Dermis lymphatic vessel endothelial cell (primary cell): ENCODE measurements around the gene OR11A1. TPM values are rescaled to one million over a fixed set of nuclear protein-coding genes. Genes with fewer than 3 reads are reported as not detected.

ENCODE experiments used
- total RNA-seq: library from RNA; depleted of rRNA; stranded (reverse); fragments of >200 nt; gene quantifications from 2 replicates; pipeline ENCODE4 v1.2.1, GENCODE V29; 2014

The OR11A1 gene
- total RNA-seq = not detected in 2 replicates

DNA sequence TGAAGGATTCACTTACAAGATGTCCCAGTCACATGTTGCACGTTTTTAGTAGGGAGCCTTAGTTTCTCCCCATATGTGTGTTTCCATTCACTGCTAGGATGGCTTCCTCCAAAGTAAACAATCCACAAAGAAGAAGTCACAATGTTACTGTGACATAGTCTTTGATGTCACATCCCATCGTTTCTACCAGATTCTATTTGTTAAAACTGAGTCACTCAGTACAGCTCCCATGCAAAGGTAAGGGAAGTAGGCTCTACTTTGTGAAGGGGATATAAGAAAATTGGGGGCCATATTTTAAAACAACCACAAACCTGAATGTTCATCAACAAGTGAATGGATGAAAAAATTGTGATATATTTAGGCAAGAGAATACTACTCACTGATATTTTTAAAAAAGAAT lies at the start of gene OR11A1, which contains the start of gene OR2H1:
Gene OR11A1, minus strand, starts transcription at position 101 of the 400 bp plus-strand sequence. CDS start 29,430 bp downstream, outside the sequence.
Gene OR2H1, plus strand, starts transcription at position 185 of the 400 bp plus-strand sequence. CDS start 4,615 bp downstream, outside the sequence.

GRCh38 chr6:29487660-29488059 lies 30.8 kb upstream of the OR11A1 start, which contains the start of gene MAS1L:
MAS1L (minus strand) TSS chr6:29487956; CDS start chr6:29487902, 54 bp downstream.

GRCh38 chr6:29439006-29439405 lies 17.9 kb downstream of the OR11A1 start, which contains the start of gene OR10C1:
OR10C1 (plus strand) TSS chr6:29439306; CDS start chr6:29440016, 710 bp downstream.

DNA sequence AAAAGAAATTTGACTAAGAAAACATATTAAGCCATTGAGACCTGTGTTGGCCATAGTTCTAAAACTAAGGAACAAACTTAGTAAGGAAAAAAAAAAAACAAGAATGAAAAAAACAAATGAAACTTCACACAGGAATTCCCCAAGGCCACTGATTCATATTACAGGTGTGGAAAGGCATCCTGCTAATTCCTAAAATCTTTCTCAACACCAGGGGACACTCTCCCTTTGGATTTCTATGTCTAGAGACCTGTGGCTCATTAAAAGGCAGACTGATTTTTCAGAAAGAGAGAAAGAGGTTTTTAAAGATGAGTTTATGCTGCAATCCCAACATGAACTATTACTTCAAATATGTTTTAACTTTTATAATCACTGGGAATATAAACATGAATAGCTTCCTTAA lies 42.3 kb downstream of the OR11A1 start, which contains the start of gene OR12D1:
Gene OR12D1, plus strand, starts transcription at position 341 of the 400 bp plus-strand sequence.

DNA sequence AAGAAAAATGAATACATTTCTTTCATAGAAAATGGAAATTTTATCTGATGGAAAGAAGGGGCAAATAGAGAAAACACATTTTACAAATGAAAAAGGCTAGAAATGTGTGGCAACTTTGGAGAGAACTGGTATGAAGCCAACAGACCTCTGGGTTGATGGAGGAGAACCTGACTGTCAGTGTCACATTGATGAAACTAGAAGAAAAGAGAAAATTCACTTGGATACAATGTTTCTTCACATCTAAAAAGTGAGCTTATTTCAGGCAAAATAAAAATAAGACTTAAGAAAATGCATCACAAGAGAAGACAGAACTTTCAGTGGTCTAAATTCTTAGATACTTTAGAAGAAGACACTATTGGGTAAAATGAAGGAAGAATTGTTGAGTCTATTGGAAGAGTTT lies 61.5 kb downstream of the OR11A1 start, which contains the start of gene OR12D2:
Gene OR12D2, plus strand, starts transcription at position 301 of the 400 bp plus-strand sequence. CDS start 1,069 bp downstream, outside the sequence.

Other genes starting within 250 kb of the OR11A1 start
- not detected in 2 replicates for gene OR14J1, start 155.4 kb downstream of the OR11A1 start, total RNA-seq
- not detected in 2 replicates for gene OR5V1, start 88.2 kb downstream of the OR11A1 start, total RNA-seq
- not detected in 2 replicates for gene OR12D3, start 81.8 kb downstream of the OR11A1 start, total RNA-seq
- gene OR12D2, start 61.4 kb downstream of the OR11A1 start, total RNA-seq = not detected in 2 replicates
- not detected in 2 replicates for gene OR12D1, start 42.1 kb downstream of the OR11A1 start, total RNA-seq
- not detected in 2 replicates for gene OR10C1, start 17.8 kb downstream of the OR11A1 start, total RNA-seq
- not detected in 2 replicates for gene OR2H1, start 84 bp upstream of the OR11A1 start, total RNA-seq
- not detected in 2 replicates for gene MAS1L, start 30.9 kb upstream of the OR11A1 start, total RNA-seq
- 7.8 and 31.0 TPM in 2 replicates for gene UBD, start 102.7 kb upstream of the OR11A1 start, total RNA-seq
- not detected in 2 replicates for gene OR2H2, start 128.1 kb upstream of the OR11A1 start, total RNA-seq
- 1.4 and 4.8 TPM in 2 replicates for gene GABBR1, start 176.1 kb upstream of the OR11A1 start, total RNA-seq
- gene MOG, start 200.0 kb upstream of the OR11A1 start, total RNA-seq = not detected in 2 replicates
- not detected in 2 replicates for gene ZFP57, start 224.1 kb upstream of the OR11A1 start, total RNA-seq